Erythroblast (primary cell): ENCODE measurements around the gene JAZF1.

ENCODE experiments used
- GATA1 ChIP-seq: IDR thresholded peaks from 2 replicates; pipeline ENCODE4 v1.6.1; 2011; ENCODE audit warnings: low read depth, mild to moderate bottlenecking, control low read depth, low read length, moderate library complexity
- POLR2A ChIP-seq: IDR thresholded peaks from 2 replicates; pipeline ENCODE4 v1.6.1; 2011; ENCODE audit warnings: mild to moderate bottlenecking, low read length

DNA sequence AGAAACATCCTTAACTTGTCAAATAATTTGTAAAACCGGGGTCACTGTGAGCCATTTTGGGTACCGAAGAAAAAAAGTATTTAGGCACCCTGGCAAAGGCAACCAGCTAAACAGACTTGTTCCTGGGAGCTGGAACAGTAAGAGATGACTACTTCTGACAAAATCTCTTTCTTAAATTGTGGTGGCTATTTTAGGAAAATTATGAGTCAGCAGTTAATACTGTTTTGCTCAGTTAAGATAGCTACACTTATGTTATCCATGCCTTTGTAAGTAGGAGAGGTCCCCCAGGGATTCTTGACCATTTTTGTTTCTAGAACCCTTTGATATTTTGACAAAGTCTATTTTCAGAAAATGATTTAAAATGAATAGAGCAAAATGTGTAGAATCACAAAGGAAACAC is 372.0 kb downstream of the JAZF1 start:
- TF ChIP-seq POLR2A (no peak), GATA1 (no peak)
